ENCODE data around the gene CA9.

- TF ChIP-seq CTCF (conservative IDR thresholded peaks at IDR 0.05) (no peak), ZFX (IDR thresholded peaks at IDR 0.05) (no peak)
Observed at GRCh38 chr9:35627575-35627974, 46.2 kb upstream of the CA9 start.

Measured in C4-2B (cell line).